MM.1S (cell line): Measurements from ENCODE around the gene COMP.

Experiments
- DNase-seq: peaks from one replicate; pipeline ENCODE4 v3.0.0-alpha.2; 2015
- H2AFZ ChIP-seq: fragments of 300-600 bp; sonication (generic); 2 replicates; pipeline ENCODE4 v1.6.0; 2016; ENCODE audit warnings: antibody characterized with exemption, low read length
- H3F3A ChIP-seq: fragments of 300-600 bp; sonication (generic); 2 replicates; pipeline ENCODE4 v1.6.1; 2016; ENCODE audit warnings: mild to moderate bottlenecking, antibody characterized with exemption, low read length, moderate library complexity, mixed read lengths; ENCODE audit not compliant: insufficient read depth
- H3K27ac ChIP-seq: fragments of 300-600 bp; sonication (generic); 2 replicates; pipeline ENCODE4 v1.5.1; 2016; ENCODE audit warnings: mild to moderate bottlenecking, low read length
- H3K27me3 ChIP-seq: fragments of 300-600 bp; sonication (generic); replicated peaks from 2 replicates; pipeline ENCODE4 v1.6.0; 2016; ENCODE audit warnings: low read length; ENCODE audit not compliant: insufficient read depth
- H3K36me3 ChIP-seq: fragments of 300-600 bp; sonication (generic); replicated peaks from 2 replicates; pipeline ENCODE4 v1.6.1; 2016; ENCODE audit warnings: mild to moderate bottlenecking, low read length, mixed read lengths; ENCODE audit not compliant: insufficient read depth
- H3K4me1 ChIP-seq: fragments of 300-600 bp; sonication (generic); 2 replicates; pipeline ENCODE4 v1.6.1; 2016; ENCODE audit warnings: low read length, mixed read lengths
- H3K4me2 ChIP-seq: fragments of 300-600 bp; sonication (generic); 2 replicates; pipeline ENCODE4 v1.6.0; 2016; ENCODE audit warnings: low read depth, low read length
- H3K4me3 ChIP-seq: fragments of 300-600 bp; sonication (generic); 2 replicates; pipeline ENCODE4 v1.5.1; 2016; ENCODE audit warnings: low read length, mixed read lengths
- H3K79me2 ChIP-seq: fragments of 300-600 bp; sonication (generic); 2 replicates; pipeline ENCODE4 v1.6.1; 2016; ENCODE audit warnings: mixed run types, low read length, mixed read lengths
- H3K9ac ChIP-seq: fragments of 300-600 bp; sonication (generic); 2 replicates; pipeline ENCODE4 v1.6.1; 2016; ENCODE audit warnings: low read length, mixed read lengths
- H3K9me2 ChIP-seq: fragments of 300-600 bp; sonication (generic); replicated peaks from 2 replicates; pipeline ENCODE4 v1.6.1; 2016; ENCODE audit warnings: mild to moderate bottlenecking, low read length, mixed read lengths; ENCODE audit not compliant: insufficient read depth
- H3K9me3 ChIP-seq: fragments of 300-600 bp; sonication (generic); replicated peaks from 2 replicates; pipeline ENCODE4 v1.6.1; 2016; ENCODE audit warnings: mild to moderate bottlenecking, low read length, mixed read lengths; ENCODE audit not compliant: insufficient read depth
- H4K20me1 ChIP-seq: fragments of 300-600 bp; sonication (generic); 2 replicates; pipeline ENCODE4 v1.6.1; 2016; ENCODE audit warnings: mild to moderate bottlenecking, low read length, moderate library complexity, mixed read lengths; ENCODE audit not compliant: insufficient read depth
- EZH2 ChIP-seq: fragments of 300-600 bp; sonication (generic); optimal IDR thresholded peaks from 2 replicates; pipeline ENCODE3; 2017; ENCODE audit warnings: low read depth, mild to moderate bottlenecking, antibody characterized with exemption, low read length, mixed read lengths
- EZH2phosphoT487 ChIP-seq: fragments of 300-600 bp; sonication (generic); IDR thresholded peaks from 2 replicates; pipeline ENCODE4 v1.6.1; 2018; ENCODE audit warnings: antibody characterized with exemption, low read length
- TF ChIP-seq, protein P1 (sequence below): fragments of 300-600 bp; sonication (generic); IDR thresholded peaks from 2 replicates; pipeline ENCODE4 v1.5.1; 2016; ENCODE audit warnings: antibody characterized with exemption, low read length, mixed read lengths

COMP gene

GRCh38 chr19:18759304-18759994, 31.7 kb downstream of the COMP start:
- no peaks in the 10 kb centered on the region for H3K27me3 ChIP-seq
- no peak overlapping the region for H2AFZ ChIP-seq
- H4K20me1 ChIP-seq, result no peaks in the 10 kb centered on the region
- 0 out of 2 replicates have a peak, but pooled peaks cover 1% of the 10 kb centered on the region for H3K4me1 ChIP-seq
- H3K79me2 ChIP-seq, result no peaks in the 10 kb centered on the region
- no peak for TF ChIP-seq EZH2phosphoT487
- TF ChIP-seq, protein P1, sequence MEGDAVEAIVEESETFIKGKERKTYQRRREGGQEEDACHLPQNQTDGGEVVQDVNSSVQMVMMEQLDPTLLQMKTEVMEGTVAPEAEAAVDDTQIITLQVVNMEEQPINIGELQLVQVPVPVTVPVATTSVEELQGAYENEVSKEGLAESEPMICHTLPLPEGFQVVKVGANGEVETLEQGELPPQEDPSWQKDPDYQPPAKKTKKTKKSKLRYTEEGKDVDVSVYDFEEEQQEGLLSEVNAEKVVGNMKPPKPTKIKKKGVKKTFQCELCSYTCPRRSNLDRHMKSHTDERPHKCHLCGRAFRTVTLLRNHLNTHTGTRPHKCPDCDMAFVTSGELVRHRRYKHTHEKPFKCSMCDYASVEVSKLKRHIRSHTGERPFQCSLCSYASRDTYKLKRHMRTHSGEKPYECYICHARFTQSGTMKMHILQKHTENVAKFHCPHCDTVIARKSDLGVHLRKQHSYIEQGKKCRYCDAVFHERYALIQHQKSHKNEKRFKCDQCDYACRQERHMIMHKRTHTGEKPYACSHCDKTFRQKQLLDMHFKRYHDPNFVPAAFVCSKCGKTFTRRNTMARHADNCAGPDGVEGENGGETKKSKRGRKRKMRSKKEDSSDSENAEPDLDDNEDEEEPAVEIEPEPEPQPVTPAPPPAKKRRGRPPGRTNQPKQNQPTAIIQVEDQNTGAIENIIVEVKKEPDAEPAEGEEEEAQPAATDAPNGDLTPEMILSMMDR, result no peak
- TF ChIP-seq EZH2, result no peak
- H3K4me2 ChIP-seq, result no peak overlapping the region
- no peak overlapping the region for H3K9ac ChIP-seq
- no peak for DNase-seq
- no peaks in the 10 kb centered on the region for H3K9me2 ChIP-seq
- no peak overlapping the region for H3K4me3 ChIP-seq
- no peak overlapping the region for H3K27ac ChIP-seq
- H3K36me3 ChIP-seq, result no peaks in the 10 kb centered on the region
- no peaks in the 10 kb centered on the region for H3K9me3 ChIP-seq
- no peaks in the 10 kb centered on the region for H3F3A ChIP-seq

DNA sequence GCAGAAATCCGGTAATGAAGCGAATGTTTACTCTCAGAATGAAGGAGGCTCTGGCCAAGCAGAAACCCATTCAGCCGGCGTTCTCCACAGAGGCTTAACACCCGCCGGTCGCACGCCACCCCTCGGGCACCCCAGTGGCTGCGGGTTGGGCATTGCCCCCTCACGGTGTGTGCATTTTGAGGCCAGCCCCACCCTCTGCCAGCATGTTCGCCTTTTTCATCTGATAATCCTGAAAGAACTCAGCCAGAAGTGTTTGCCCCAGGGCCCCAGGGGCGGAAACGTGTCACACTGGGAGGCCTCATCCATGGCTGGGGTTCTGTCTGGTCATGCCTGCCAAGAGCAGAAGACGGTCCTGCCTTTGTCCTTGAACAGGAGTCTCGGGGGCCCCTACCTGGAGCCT, 34.2 kb downstream of the COMP start:
- Histone ChIP-seq H3K9ac (no peak overlapping the region), H3K4me3 (no peak overlapping the region), H3K4me2 (no peak overlapping the region), H2AFZ (no peak overlapping the region), H4K20me1 (no peaks in the 10 kb centered on the region), H3K9me2 (no peaks in the 10 kb centered on the region), H3K36me3 (no peaks in the 10 kb centered on the region), H3K4me1 (no peaks in the 10 kb centered on the region), H3K9me3 (no peaks in the 10 kb centered on the region), H3K79me2 (no peaks in the 10 kb centered on the region), H3K27ac (no peak overlapping the region), H3F3A (no peaks in the 10 kb centered on the region), H3K27me3 (no peaks in the 10 kb centered on the region)
- no peak for DNase-seq
- TF ChIP-seq, protein P1, result no peak
- TF ChIP-seq EZH2phosphoT487 (no peak), EZH2 (no peak)

GRCh38 chr19:18754501-18754900, 36.6 kb downstream of the COMP start:
- Histone ChIP-seq H3K9me3 (no peaks in the 10 kb centered on the region), H3K9ac (no peak overlapping the region), H3K4me1 (no peaks in the 10 kb centered on the region), H3K27ac (no peak overlapping the region), H3K4me2 (no peak overlapping the region), H2AFZ (no peak overlapping the region), H3K9me2 (no peaks in the 10 kb centered on the region), H4K20me1 (no peaks in the 10 kb centered on the region), H3K4me3 (no peak overlapping the region), H3K79me2 (no peaks in the 10 kb centered on the region), H3F3A (no peaks in the 10 kb centered on the region), H3K27me3 (no peaks in the 10 kb centered on the region), H3K36me3 (no peaks in the 10 kb centered on the region)
- DNase-seq, result no peak
- TF ChIP-seq, protein P1, result no peak
- no peak for TF ChIP-seq EZH2phosphoT487
